Measurements from ENCODE around the gene RNF2. TPM values are rescaled to one million over a fixed set of nuclear protein-coding genes. Genes with fewer than 3 reads are reported as not detected.

The RNF2 gene
- total RNA-seq, 2 experiments from 2014 or later = 7.4 to 9.0 TPM

DNA sequence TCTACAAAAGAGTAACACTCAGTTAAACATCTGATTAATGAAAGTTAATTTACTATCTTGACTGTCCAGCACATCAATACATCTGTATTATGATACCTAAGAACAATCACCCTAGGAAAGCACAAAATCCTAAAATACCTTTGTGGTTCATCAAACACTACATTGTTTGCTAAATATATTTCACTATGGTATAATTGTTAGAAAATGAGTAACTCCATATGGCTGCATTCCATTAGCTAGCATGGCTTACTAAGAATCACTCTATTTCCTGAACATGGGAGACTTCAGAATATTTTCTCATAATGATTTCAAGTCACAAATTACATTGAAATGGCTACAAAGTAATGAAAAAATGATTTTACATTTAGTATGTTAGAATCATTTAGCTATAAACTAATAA lies 98.9 kb downstream of the RNF2 start:
- TF ChIP-seq CTCF (IDR thresholded peaks at IDR 0.05) = no peak
- no peaks in the 10 kb centered on the region for H3K9me3 Mint-ChIP-seq
- H3K4me1 ChIP-seq (ENCODE audit: insufficient read depth, low read length) = no peaks in the 10 kb centered on the region
- no peaks in the 10 kb centered on the region for H3K9me3 ChIP-seq (ENCODE audit: control insufficient read depth in 1 of 2, insufficient read depth in 1 of 2, low read length in 2 of 2)
- H3K27ac Mint-ChIP-seq = no peak overlapping the region
- intact Hi-C loops (cut with DNase I, micrococcal nuclease) = no loop called here
- DNase-seq (no peak), ATAC-seq (ENCODE audit: poor library complexity) (no peak)
- ChIA-PET POLR2A (no interaction called here), CTCF (no interaction called here)
- no peaks in the 10 kb centered on the region for H3K4me1 Mint-ChIP-seq (ENCODE audit: low read depth)
- H3K27me3 ChIP-seq (ENCODE audit: control insufficient read depth in 1 of 2, insufficient read depth in 2 of 2, low read length in 2 of 2) = no peaks in the 10 kb centered on the region
- peaks cover 50% of the 10 kb centered on the region for H3K36me3 ChIP-seq (ENCODE audit: insufficient read depth, low read length)
- H3K27me3 Mint-ChIP-seq = no peaks in the 10 kb centered on the region
- no peak overlapping the region for H3K4me3 ChIP-seq (ENCODE audit: low read length)
- peaks cover 87% of the 10 kb centered on the region for H3K36me3 Mint-ChIP-seq (ENCODE audit: low read depth)
- H3K27ac ChIP-seq (ENCODE audit: low read depth in 1 of 2, low read length in 2 of 2) = no peak overlapping the region
- no peak overlapping the region for H3K4me3 Mint-ChIP-seq

- H3K4me1 Mint-ChIP-seq (ENCODE audit: low read depth) = peaks cover 38% of the 10 kb centered on the region
- no peak overlapping the region for H3K4me3 ChIP-seq (ENCODE audit: low read length)
- H3K36me3 ChIP-seq (ENCODE audit: insufficient read depth, low read length) = peaks cover 28% of the 10 kb centered on the region
- CTCF ChIA-PET = no interaction called here
- no peak overlapping the region for H3K4me3 Mint-ChIP-seq
- no peak overlapping the region for H3K27ac Mint-ChIP-seq
- DNase-seq (no peak), ATAC-seq (ENCODE audit: poor library complexity) (no peak)
- no peak overlapping the region for H3K27ac ChIP-seq (ENCODE audit: low read depth in 1 of 2, low read length in 2 of 2)
- intact Hi-C loops (cut with DNase I, micrococcal nuclease) = loop anchor here (10.0 kb wide), 2 partner anchors 414 to 1516 kb away; partner anchors contain the start of gene ARPC5 (in 1 of the 2)
- H3K4me1 ChIP-seq (ENCODE audit: insufficient read depth, low read length) = peaks cover 10% of the 10 kb centered on the region
- no peaks in the 10 kb centered on the region for H3K27me3 Mint-ChIP-seq
- TF ChIP-seq CTCF (IDR thresholded peaks at IDR 0.05) = no peak
- POLR2A ChIA-PET = no interaction called here
- peaks cover 52% of the 10 kb centered on the region for H3K36me3 Mint-ChIP-seq (ENCODE audit: low read depth)
- H3K27me3 ChIP-seq (ENCODE audit: control insufficient read depth in 1 of 2, insufficient read depth in 2 of 2, low read length in 2 of 2) = no peaks in the 10 kb centered on the region
- H3K9me3 ChIP-seq (ENCODE audit: control insufficient read depth in 1 of 2, insufficient read depth in 1 of 2, low read length in 2 of 2) = no peaks in the 10 kb centered on the region
- no peaks in the 10 kb centered on the region for H3K9me3 Mint-ChIP-seq
These were observed 105.9 kb downstream of the RNF2 start for GRCh38 chr1:185151215-185151614.

Other genes starting within 250 kb of the RNF2 start
- 10 to 100 TPM; 18.5 to 20.4 TPM for gene NIBAN1, start 71.0 kb upstream of the RNF2 start, total RNA-seq
- 1 to 10 TPM; 2.8 to 4.7 TPM for gene TRMT1L, start 111.4 kb downstream of the RNF2 start, total RNA-seq
- 1 to 10 TPM; 4.1 to 5.3 TPM for gene SWT1, start 111.6 kb downstream of the RNF2 start, total RNA-seq

Measured in CD4-positive, alpha-beta T cell (primary cell).